GM13976 (cell line): Measurements from ENCODE around the gene SKAP1.

Source experiments
- DNase-seq: peaks from one replicate; pipeline ENCODE4 v3.0.0; 2012; ENCODE audit warnings: low spot score
- in situ Hi-C: fragments of 300-500 bp; cut with MboI; formaldehyde crosslinking; loops from one replicate; pipeline ENCODE4 v1.12.0; 2022; ENCODE audit warnings: low sequenced_read_pairs, mixed read lengths, inconsistent platforms; ENCODE audit not compliant: unreplicated experiment
- TF ChIP-seq, protein P1 (sequence below): IDR thresholded peaks from 2 replicates; pipeline ENCODE4 v1.5.1; 2012; ENCODE audit warnings: borderline replicate concordance, mild to moderate bottlenecking; ENCODE audit not compliant: insufficient read depth; ENCODE audit errors: extremely low read depth, missing control alignments, control extremely low read depth

SKAP1 gene

DNA sequence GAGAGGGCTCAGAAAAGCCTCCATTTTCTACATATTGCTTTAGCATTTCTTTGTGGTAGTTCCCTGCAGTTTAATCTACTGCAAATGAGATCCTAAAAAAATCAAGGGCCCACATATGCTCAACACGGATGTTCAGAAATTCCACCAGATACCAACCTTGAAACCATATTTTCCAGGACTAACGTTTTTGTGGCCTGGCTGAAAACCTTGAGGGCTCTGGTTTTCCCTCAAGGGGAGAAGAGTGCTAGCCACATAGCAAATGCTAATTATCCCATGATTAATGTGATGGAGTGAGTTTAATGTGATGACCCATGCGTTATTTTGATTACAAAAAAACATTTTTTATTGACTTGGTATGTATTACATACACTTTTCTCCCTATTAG lies 253.6 kb downstream of the SKAP1 start:
- in situ Hi-C loops = no loop called here
- DNase-seq = no peak
- TF ChIP-seq, protein P1, sequence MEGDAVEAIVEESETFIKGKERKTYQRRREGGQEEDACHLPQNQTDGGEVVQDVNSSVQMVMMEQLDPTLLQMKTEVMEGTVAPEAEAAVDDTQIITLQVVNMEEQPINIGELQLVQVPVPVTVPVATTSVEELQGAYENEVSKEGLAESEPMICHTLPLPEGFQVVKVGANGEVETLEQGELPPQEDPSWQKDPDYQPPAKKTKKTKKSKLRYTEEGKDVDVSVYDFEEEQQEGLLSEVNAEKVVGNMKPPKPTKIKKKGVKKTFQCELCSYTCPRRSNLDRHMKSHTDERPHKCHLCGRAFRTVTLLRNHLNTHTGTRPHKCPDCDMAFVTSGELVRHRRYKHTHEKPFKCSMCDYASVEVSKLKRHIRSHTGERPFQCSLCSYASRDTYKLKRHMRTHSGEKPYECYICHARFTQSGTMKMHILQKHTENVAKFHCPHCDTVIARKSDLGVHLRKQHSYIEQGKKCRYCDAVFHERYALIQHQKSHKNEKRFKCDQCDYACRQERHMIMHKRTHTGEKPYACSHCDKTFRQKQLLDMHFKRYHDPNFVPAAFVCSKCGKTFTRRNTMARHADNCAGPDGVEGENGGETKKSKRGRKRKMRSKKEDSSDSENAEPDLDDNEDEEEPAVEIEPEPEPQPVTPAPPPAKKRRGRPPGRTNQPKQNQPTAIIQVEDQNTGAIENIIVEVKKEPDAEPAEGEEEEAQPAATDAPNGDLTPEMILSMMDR = no peak

DNA sequence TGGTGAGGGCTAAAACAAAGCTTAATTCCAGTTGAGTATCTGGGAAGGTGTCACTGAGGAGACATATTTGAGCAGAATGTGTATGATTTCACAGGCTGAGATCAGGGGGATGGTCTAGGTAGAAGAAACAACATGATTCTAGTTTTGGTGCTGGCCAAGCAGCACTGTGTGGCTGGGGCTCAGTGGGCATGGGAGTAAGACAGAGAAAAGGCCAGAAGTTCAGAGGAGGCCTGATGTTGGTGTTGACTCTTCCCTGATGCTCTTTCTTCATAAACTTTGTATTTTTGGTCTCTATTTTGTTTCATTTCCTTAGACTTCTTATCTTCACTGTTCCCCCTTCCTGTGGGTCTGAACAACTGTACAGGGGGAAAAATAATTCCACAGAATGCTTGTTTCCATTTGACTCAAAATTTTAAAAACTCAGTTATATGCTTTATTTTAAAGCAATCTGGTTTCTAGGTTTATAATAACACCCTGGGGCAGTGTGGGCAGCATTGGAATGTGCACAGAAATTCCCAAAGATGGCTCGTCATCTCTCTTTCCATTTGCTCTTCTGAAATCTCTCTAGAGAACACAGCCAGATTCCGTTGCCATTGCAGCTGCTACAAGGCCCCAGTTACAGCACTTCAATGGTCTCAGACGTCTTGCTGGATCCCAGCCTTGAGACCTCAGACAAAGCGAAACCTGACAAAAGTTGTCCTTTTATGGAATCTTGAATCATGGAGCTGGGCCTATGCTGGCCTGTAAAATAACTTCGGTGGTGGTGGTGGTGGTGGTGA lies 254.1 kb downstream of the SKAP1 start:
- in situ Hi-C loops = no loop called here
- no peak for DNase-seq
- TF ChIP-seq, protein P1 = no peak

DNA sequence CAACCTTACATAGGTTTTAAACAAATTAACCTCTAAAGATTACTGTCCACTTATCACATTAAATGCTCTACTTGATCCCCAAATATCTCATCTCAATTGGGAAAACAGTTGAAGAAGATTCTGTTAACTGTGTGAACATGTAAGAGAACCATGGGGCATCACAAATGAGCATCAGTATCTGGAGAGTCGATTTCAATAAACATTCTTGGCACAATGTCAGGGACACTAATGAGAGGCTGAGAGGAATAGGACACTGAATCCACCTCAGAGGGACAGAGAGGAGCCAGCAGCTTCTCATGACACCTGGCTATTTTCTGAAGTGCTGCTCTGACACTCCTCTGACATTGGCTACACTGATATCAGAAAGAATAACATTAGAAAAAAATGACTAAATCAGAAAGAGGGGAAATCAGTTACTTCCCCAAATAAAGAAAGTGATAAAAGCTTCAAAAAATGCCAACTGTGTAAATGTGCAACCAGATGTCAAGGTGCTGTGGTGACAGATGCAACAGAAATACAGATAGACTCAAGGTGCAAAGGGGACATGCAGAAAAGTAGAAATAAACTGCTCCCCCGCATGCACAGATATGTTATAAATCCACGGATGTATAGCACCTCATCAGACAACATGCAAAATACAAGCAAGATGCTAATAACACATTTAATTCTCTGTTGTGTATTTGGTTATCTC lies 255.0 kb downstream of the SKAP1 start:
- TF ChIP-seq, protein P1 = no peak
- in situ Hi-C loops = no loop called here
- no peak for DNase-seq

DNA sequence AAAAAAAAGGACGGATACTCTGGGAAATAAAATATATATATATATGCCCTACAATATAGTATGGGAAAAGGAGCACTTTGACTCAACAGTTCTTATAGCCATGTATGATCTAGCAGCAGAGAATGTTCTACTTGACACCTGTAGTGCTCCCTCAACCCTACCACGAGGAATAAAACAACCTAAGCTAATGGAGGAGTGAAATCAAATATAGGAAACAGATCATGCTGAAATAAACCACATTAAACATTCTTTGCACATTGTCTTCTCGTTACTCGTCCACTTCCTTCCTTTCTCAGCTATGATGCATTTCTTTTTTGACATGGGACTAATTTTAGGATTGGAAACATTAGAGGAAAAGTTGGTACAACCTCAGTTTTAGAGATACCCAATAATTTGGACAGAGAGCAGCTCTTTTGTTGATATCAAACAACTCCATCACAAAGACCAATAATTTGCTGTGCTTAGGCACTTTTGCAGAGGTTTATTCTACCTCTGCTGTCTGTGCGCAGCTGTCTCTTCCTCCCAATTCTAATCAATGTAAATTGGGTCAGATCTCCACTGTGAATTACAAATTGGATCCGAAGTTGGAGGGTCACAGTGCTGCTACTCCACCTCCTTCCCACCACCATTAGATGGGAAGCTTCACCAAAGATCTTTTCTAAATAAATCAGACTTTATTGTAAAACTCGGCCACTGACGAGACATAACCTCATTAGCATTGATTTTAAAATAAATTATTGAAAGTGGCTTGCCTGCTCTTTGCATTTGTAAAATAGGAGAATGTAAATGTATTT lies 256.6 kb downstream of the SKAP1 start:
- in situ Hi-C loops = no loop called here
- no peak for DNase-seq
- TF ChIP-seq, protein P1 = no peak

DNA sequence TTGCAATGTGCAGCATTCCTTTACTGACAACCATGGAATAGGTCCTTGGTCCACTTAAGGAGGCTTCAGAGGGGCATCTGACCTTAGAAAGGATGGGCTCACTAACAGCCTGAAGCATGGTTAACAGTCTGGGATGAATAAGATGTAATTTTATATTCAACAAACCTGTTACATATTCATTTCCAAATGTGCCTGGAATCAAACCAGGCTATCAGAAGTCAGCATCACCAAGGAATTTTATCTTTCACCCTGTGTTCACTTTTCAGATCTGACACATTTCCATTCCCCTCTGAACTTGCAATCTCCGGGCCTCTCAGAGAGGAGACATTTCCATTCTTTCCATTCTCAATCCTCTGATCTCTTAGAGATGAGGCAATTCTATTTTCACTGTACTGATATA lies 260.1 kb downstream of the SKAP1 start:
- in situ Hi-C loops = no loop called here

DNA sequence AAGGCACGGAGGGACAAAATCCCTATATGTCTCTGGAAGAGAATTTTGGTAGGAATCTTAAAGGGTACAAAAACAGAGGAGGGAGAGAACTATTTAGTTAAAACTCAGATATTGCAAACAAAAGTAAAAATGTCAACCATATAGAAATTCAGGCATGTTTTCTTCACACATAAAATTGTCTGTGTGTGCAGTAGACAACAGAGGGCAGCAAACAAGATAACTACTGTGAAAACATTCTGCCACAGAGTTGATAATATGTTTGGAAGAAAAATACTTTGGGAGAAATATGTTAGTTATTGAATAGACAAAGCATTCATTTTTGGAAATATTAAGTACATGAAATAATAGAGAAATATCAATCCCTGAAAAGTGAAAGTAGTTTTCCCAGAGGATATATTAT lies 266.2 kb downstream of the SKAP1 start:
- TF ChIP-seq, protein P1 = no peak
- in situ Hi-C loops = no loop called here
- no peak for DNase-seq

More for the DNA sequence above, 260.1 kb downstream of the SKAP1 start:
- no peak for DNase-seq
- TF ChIP-seq, protein P1 = no peak
